HG03039 (cell line): ENCODE data around the gene TAS1R2.

Source experiments
- ATAC-seq: cut with Tn5 transposase; IDR thresholded peaks from one replicate; pipeline ENCODE4 v1.9.1; 2021; ENCODE audit warnings: mild to moderate bottlenecking, moderate library complexity; ENCODE audit not compliant: unreplicated experiment

Gene TAS1R2

DNA sequence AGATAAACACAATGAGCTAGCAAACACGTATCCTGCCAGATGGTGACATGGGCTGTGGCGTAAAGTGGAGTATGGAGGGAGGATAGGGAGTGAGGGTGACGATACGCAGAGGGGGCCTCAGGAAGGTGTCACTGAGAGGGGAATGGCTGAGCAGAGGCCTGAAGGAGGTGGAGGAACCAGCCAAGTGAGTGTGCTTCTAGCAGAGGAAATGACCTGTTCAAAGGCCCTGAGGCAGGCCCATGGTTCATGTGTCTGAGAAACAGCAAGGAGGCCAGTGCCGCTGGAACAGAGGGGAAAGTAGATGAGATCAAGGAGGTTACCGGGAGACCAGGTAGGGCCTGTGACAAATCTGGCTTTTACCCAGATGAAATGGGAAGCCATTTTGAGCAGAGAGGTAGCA is 36.0 kb downstream of the TAS1R2 start:
- no peak for ATAC-seq

DNA sequence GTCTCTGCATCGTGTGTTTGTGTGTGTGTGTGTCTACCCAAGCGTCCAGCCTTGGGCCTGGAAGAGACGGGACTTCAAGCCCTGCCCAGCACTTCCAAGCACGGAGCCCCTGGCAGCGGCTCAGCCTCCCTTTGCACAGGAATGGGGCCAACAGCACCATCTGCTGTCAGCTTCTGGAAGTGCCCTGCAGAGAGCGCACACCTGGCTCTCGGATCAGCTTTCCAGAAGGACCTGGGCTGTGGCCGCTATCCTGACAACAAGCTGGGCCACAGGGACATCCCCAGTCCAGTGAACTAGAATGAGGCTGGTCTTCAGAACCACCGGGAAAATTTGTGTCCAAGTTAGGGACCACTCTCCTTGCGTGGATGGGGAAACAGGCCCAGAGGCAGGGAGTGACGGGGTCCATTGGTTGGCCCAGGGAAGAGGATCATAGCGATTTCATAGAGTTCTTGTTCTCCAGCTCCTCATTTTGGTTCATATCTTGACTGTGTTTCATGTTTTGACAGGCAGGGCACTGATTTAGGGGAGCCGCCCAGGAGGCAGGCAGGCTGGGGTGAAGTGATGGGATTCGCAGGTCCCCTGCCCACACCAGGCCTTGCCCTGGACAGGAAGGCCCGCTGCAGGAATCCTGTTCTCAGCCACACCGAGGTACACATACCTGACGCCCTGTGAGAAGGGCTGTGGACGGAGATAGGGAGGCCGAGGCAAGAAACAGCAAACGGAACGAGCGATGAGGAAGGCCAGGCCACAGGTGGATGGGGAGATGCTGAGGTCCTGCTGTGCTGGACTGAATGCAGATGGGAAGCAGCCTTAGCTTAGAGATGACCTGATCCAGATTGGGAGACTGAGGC is 38.4 kb downstream of the TAS1R2 start:
- ATAC-seq, result no peak

DNA sequence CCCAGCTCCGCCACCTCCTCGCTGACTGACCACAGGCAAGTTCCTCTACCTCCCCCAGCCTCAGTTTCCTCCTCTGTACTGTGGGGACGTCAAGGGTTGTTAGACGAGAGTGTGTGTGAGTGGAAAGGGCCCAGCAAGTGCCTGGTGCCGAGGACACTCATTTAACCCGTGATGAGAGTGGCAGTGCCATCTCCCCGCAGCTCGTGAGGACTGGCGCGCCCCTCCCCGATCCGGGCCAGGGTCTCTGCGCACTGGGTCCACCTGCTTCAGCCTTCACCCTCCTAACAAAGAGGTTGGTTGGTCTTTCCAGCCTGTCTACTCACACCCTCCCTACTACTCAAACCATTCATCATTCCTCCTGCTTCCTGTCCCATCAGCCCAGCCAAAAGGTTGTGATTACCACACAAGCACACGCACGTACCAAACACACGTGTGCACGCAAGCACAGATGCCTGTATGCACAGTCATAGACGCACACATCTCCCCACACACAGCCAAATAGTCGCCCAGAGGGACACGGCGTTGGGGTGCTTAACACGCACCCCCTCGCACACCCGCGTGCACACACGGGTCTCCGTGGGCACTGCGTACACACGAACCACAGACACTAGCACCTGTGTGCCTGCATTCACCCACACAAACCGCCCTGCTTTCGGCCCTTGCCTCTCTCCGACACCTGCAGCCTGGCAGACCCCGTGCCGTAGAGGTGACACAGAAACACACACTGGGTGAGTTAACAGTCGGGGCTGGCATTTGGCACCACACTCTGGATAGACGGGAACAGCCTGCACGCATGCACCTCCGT is 39.3 kb downstream of the TAS1R2 start:
- ATAC-seq, result no peak

DNA sequence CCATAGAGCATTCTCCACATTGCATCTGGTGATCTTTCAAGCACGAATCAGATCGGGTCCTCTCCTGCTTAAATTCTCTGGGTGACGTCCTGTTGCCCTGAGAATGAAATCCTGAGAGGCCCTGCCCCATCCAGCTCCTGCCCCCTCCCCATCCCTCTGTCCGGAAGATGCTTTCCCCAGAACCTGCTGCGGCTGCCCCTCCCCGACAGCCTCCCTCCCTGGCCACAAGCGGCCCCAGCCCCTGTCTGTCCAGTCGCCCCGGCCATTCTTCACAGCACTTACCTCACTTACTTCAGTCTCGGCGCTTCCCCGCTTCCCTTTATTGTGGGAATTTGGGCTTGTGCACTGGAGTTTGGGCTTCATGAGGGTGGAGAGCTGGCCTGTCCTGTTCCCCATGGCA is 40.3 kb downstream of the TAS1R2 start:
- no peak for ATAC-seq

DNA sequence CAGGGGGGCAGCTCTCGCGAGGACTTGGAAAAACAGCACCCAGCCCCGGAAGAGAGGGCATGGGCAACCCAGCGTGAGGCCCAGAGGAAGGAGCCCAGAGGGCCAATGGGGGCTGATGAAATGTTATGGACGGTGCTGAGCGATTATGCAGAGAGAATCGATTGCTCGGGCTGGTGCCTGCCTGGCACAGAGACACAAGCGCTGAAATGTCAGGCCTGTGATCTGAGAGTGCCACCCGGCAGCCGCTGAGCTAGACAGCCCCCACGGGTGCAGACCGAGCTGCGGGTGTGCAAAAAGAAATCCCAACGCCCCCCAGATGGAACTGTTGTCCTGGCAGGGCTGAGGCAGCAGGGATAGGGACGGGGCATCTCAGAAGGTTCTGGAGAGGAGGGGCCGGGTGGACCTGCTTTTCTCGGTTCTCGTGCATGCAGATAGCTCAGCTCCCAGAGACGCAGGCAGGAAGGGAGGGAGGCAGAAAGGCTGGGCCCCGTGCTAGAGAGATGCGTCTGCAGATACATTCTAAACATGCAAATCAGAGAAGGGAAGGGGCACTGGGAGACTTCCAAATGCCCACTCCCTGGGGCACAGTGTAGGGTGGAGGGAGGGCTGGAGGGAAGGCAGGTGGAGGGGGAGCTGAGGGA is 41.5 kb downstream of the TAS1R2 start:
- no peak for ATAC-seq

DNA sequence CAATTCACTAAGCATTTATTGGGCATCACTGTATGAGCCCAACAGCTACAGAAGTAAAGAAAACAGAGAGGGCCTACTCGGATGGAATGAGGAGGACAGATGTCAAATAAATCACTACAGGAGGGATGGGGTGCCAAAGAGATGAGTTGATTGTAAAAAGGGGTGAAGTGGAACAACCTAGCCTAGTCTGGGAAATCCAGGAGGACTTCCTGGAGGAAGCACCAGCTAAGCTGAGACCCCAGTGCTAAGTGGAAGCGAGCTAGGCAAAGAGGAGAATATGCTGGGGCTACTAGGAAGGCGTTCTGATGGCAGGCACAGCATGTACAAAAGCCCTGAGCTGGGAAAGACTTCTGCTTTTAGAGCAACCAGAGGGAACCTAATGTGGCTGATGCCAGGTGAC is 42.1 kb downstream of the TAS1R2 start:
- ATAC-seq, result no peak

DNA sequence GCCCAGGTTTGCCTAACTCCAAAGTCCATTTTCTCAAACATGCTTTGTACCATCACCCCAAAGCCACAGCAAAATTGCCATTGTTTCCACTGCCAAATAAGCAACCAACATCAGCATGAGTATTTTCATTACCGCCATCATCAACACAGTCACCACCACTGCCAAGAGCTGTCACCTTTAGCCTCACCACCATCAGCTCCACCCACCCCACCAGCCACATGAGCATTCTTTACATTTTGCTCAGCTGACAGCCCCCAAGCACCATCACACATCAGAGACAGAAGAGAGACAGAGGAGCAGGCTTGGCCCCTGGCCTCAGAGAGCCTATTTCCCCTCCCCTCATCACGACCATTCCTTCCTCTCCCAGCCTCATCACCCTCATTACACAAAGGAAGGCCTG is 42.7 kb downstream of the TAS1R2 start:
- ATAC-seq, result no peak

DNA sequence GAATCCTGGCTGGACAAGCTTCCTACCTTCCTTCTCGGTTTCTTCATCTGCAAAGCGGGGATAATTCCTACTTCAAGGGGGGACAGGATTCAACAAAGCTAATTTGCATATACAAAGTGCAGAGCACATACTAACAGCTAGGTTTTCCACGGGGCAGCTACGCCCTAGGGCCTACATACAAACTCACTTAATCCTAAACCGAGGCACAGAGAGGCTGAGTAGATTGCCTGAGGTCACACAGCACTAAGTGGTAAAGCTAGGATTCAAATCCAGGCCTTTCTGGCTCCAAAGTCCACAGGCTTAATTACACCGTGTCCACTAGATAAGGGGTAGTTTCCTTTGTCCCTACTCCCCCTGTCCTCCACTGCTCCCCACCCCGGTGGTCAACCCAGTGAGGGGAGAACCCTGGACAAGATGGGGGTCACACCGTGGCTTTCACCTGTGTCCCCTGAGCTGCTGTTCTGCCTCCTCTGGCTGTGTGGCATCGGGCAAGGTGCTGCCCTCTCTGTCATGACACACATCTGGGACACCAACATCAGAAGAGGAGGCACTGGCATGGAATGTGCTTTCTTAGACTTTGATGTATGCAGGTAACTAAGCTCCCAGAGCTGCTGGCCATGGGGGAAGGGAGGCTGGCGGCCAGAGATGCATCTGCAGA is 44.5 kb downstream of the TAS1R2 start:
- no peak for ATAC-seq

DNA sequence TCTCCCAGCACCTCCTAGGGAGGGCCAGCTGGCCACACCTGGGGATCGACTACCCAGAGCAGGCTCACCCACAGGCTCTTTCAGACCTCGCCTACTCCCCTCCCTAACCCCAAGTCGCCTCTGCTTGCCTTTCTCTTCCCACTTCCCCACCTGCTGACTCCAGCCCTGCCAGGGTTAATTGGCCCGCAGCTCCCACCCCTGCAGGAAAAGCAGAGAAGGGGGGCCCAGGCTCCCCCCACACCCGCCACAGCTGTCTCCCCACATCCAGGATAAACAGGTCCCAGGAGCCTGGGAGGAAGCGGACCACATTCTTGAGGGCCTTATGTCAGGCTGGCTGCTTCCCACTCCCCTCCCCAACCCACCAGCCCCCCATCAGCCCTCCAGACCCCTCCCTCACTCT is 45.0 kb downstream of the TAS1R2 start:
- ATAC-seq, result no peak

DNA sequence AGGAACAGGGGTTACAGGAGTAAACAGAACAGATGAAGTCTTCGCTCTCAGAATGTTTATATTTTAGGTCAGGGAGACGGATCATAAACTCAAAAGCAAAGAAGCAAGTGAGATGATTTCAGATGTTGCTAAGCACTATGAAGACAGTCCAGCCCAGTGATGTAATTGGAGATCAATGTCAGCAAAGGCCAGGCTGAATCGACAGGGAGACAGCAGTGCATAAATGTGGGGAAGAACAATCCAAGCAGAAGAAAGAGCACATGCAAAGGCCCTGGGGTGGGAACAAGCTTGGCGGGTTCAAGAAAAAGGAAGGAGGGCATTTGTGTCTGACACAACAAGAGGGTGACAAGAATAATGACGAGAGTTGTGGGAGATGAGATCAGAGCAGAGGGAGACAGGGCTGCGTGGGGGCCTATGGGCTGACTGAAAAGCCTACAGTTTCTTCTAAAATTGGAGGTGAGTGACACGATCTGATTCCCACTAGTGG is 47.0 kb downstream of the TAS1R2 start:
- no peak for ATAC-seq

DNA sequence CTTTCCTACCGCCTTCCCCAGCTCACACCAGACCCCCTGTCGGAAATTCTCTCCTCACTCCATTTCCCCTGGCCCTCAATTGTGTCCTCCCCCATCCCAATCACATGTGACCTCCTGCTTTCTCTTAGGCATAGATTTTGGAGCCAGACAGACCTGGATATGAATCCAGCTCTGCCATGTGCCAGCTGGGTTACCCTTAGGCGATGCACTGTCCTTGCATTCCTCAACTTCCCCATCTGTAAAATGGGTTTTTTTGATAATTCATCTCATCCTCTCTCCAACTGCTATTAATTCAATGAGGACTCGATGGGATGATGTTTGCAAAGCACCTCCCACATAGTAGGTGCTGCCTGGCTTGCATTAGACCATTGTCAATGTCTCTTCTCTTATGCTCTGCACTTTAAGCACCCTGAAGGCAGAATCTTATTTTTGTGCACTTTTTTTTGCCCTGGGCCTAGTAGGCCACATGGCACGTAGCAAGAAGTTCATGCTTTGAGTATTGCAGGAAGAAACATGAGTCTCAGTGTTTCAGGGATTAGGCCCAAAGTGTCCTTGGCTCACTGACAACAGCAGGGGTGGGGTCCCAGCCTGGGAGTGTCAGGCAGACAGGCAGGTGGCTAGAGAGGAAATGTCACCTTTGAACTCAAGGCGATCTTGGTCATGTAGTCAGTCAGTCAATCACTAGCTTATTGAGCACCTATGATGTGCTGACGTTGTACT is 47.6 kb downstream of the TAS1R2 start:
- ATAC-seq, result no peak

DNA sequence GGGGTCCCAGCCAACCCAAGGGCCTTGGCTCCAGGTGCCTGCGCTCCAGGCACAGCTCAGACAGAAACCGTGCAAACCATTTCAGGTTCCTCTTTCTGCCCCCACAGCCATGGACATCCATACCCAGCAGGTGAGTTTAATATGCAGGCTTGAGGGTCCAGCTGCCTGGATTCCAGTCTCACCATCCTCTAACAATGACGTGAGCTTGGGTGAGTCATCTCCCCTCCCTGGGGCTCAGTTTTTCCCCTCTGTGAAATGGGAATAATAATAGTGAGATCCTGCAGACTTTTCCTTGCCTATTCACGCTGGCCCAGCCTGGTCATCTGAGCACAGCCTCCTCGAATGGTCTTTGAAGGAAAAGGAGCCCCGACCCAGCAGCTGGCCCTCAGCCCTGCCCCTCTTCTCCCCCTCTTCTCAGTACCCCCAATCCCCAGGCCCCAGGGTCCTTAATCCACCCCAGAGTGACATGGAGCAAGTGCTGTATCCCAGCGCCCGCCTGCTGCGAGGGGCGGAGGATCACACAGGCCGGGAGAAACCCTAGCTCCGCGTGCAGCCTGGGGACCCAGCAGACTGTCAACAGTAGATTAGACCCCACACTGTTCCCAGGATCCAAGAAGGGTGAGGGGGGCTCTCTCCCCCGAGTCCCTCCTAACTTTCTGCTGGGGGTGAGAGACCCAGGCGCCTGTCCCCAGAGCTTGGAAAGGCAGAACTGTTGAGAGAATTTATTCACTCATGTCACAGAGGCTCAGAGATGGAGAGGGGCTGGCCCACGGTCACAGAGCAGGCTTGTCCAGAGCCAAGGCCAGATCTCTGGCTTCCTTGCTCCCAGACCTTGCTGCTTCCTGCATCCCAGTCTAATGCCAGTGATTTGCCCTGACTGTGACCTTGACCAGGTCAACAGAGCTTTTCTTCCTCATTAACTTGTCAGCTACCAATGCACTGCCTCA is 49.2 kb downstream of the TAS1R2 start:
- ATAC-seq, result no peak

DNA sequence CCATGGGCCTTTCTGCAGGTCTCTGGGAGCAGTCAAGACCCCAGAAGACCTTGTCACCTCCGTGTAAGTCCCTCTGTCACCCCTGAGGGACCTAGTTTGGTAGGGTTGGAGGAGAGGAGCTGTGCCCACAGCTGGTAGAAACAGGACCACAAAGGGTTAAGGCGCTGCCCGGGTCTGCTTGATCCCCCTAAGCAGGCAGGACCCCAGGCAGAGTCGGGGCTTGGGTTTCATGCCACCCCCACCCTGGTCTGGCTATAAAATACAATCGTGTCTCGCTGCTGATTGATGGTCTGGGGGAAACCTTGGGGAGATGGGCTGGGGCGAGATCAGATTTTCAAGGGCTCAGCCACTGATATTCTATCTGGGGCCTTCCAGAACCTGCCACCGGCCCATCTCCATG is 50.9 kb downstream of the TAS1R2 start:
- ATAC-seq, result no peak

DNA sequence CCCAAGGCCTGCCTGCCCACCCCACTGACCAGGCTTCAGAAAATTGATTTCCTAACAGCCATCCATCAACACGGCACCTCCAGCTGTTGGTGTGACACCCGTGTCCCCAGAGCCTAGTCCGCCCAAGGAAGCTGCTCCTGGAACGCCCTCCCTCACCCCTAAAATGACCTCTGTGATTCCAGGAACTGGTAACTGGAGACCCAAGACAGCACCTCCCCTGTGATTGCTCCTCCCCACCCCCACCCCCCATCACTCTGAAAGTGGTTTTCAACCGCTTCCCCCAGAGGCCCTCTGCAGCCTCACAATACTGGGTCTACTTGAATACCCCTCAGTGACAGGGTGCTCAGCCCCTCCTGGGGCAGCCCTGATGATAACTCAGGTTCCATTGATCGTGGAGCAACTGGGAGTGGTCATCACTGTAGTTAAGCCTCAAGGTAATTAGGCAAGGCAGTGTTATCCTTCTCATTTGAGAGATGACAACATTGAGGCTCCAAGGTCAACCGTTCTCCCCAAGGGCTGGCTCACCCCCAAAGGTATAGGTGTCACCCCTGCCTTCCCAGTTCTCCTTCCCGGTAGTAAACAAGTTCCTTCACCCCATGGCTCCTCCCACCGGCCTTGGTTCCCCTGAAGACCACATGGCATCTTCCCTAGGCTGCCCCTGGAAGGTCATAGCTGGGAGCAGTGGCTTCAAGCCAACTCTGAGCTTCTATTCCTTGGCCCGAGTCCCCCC is 52.0 kb downstream of the TAS1R2 start:
- ATAC-seq, result no peak

DNA sequence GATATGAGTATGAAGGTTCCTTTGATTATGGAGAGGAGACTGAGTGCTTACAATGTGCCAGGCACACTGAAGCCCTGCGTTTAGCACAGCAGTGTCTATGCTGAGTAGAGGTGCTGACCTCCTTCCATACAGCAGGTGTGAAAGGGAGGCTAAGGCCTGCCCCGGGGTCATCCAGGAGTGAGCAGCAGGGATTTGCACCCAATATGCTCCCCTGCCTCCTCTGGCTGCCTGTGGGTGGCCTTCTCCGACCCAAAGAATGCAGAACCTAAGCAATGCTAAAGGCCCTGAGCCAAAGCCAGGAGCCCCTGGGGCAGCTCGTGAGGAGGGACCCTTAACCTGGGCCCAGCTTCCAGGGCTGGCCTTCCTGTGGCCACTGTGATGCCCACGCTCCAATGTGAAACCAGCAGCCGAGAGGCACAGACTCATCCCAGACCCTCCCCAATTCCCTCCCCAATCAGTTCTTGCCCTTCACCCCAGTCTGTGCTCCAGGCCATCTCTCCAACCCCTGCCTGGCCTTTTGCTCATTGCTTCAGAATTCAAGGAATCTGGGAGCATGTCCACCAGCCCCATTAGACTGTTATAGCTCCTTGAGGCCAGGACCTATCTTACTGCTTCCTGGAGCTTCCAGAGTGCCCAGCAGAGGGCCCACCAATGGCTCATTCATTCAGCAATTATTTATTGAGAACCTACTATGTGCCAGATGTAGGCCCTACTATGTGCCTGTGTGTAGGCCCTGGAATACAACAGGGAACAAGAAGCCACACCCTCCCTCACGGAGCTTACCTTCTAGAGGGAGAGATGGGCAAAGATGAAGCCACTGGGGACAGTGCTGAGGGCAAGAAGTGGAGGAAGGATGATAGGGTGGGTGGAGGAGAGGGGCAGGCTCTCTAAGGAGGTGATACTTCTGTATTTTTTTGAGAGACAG is 53.3 kb downstream of the TAS1R2 start:
- no peak for ATAC-seq

DNA sequence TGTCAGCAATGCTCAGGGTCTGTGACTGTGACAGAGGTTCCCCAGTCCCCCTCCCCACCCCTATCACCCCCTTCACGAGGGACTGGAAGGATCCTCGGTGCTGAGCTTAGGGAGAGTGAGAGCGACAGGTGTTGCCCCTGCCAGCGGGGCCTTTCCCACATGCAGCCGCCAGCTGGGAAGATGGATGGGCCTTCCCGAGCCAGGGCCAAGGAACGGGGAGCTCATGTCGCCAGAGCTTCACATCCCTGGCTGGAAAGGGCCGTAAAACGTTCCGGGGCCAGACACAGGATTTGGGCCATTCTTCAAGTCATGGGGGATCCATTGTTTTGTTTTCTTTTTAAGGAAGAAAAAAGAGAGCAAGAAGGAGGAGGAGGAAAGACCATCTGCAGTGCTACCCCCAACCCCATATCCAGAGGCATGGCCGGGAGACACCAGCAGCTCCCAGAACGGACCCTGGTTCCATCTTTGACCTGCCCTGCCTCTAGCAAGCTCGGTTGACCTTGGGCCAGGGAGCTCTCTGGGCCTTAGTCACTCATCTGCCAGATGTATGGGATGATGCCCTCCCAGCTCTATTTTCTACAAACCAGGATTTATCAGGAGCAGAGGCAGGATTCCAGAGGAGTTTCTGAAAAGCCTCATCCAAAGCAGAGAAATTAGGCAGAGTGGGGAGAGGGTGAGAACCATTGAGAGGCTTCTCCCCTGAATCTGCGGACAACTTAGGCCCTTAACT is 54.1 kb downstream of the TAS1R2 start:
- no peak for ATAC-seq

DNA sequence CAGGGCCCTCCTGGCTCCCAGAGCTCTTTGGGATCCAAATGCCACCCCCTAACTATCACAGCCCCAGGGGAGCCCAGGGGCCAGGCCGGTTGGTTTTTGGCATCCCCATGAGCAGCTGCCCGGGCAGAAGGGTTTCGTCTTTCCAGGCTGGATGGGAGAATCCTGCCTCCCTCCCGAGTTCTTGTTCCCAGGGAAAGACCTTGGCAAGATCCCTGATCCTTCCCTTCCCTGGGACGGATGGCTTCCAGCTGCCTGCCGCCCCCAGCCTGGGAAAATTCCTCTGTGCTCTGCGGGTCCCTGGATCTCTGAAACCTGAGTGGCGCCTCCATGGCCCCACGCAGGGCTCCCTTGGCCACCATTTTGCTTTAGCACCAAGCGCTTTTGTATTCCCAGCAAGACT is 55.6 kb downstream of the TAS1R2 start:
- no peak for ATAC-seq
